Transverse colon (tissue), 4 donors: Measurements from ENCODE around the gene ZNF808. TPM values are rescaled to one million over a fixed set of nuclear protein-coding genes. Genes with fewer than 3 reads are reported as not detected.
"Not testable (repeated sequence)": the region's sequence is repeated elsewhere in the genome, so short reads cannot be mapped to it uniquely, and the experiment has no call there.

Experiments
- DNase-seq: peaks from one replicate; pipeline ENCODE4 v3.0.0-alpha.2; 2019
- H3K27ac ChIP-seq, 4 donors: fragments of 200-600 bp; sonication (generic); 2 replicates each; pipeline ENCODE4 v1.5.1; 2016 to 2018; ENCODE audit warnings: inconsistent platforms in 4 of 4
- H3K27me3 ChIP-seq: fragments of 200-600 bp; sonication (generic); 2 replicates; pipeline ENCODE4 v1.5.1; 2017; ENCODE audit warnings: inconsistent platforms
- H3K36me3 ChIP-seq, 4 donors: fragments of 200-600 bp; sonication (generic); 2 replicates each; pipeline ENCODE4 v1.5.1; 2017 to 2019; ENCODE audit warnings: inconsistent platforms in 4 of 4
- H3K4me1 ChIP-seq, 4 donors: fragments of 200-600 bp; sonication (generic); 2 replicates each; pipeline ENCODE4 v1.5.1; 2017 to 2020; ENCODE audit warnings: inconsistent platforms in 4 of 4
- H3K4me3 ChIP-seq, 4 donors: fragments of 200-600 bp; sonication (generic); 1 replicate in 1 of 4; 2 replicates in 3 of 4; pipeline versions ENCODE4 v1.5.1 to v1.6.1; 2017 to 2019; ENCODE audit warnings: inconsistent platforms in 4 of 4
- H3K9me3 ChIP-seq, 2 donors: fragments of 200-600 bp; sonication (generic); 2 replicates each; pipeline ENCODE4 v1.5.1; 2017 to 2019; ENCODE audit warnings: inconsistent platforms in 2 of 2
- CTCF ChIP-seq, 5 experiments: fragments of 200-600 bp in 3 of 5; fragments of 450-650 bp in 2 of 5; sonication (generic) in 3 of 5; IDR thresholded peaks; 1 replicate in 2 of 5; 2 replicates in 3 of 5; pipeline ENCODE4 v1.5.1; 2016 to 2017; ENCODE audit warnings: antibody characterized with exemption in 5 of 5, inconsistent platforms in 3 of 5, mild to moderate bottlenecking in 2 of 5, moderate library complexity in 1 of 5
- EP300 ChIP-seq: sonication (generic); formaldehyde crosslinking; IDR thresholded peaks from one replicate; pipeline ENCODE4 v1.6.1; 2017; ENCODE audit warnings: antibody characterized with exemption, low read depth
- POLR2A ChIP-seq: fragments of 450-650 bp; IDR thresholded peaks from one replicate; pipeline ENCODE4 v1.6.1; 2016; ENCODE audit warnings: antibody characterized with exemption, mild to moderate bottlenecking, moderate library complexity
- POLR2AphosphoS5 ChIP-seq, 3 donors: sonication (generic); formaldehyde crosslinking; IDR thresholded peaks; one replicate each; pipeline ENCODE4 v1.6.1; 2016; ENCODE audit warnings: antibody characterized with exemption in 3 of 3
- WGBS, 2 donors: methylation state at CpG; one replicate each; pipeline ENCODE4 v1.1.5; 2018; ENCODE audit warnings: low coverage in 1 of 2; 5-methylcytosine and 5-hydroxymethylcytosine counted together
- in situ Hi-C, 4 donors: fragments of 200-750 bp; cut with MboI; loops; one replicate each; pipeline versions ENCODE4 v1.15.0 to v1.15.1; 2017; ENCODE audit warnings: low sequenced_read_pairs in 3 of 4, low pct_ligation_motif_present in 1 of 4, low pct_unique_long_range_greater_than_20kb in 1 of 4
- intact Hi-C: fragments of 100-400 bp; cut with DNase I; formaldehyde crosslinking; loops from one replicate; pipeline ENCODE4 v1.15.1; 2023; ENCODE audit warnings: low total_unique reads
- total RNA-seq, 4 donors: library from RNA; depleted of rRNA; stranded (reverse); fragments of >200 nt; gene quantifications; one replicate each; pipeline ENCODE4 v1.1.0, GENCODE V29; 2016

ZNF808 gene
- total RNA-seq, 4 donors from 2014 or later = 21.5 to 66.6 (median 36.8) TPM

DNA sequence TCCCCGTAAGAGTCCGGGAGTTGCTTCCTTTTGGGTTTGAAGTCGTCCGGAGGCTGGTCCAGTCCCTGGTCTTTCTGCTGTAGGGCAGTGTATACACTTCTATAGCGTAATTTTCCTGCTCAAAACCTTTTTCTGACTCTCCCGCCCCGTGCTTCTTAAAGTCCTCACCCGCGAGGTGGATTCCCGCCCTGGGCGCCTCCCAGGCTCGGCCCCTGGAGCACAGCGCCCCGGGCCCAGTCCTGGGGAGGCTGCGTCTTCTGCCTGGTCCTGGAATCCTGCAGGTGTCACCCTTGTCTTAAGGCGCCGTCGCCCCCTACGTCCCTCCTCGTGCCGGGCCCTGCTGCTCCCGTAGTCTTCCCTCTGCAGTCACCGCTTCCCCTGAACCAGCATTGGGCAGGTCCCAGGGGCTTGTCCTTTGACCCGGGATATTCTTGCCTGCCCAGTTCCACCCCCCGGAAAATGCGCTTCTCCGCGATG, 34.4 kb upstream of the ZNF808 start:
- no peak for DNase-seq
- Histone ChIP-seq H3K4me1 (no peaks in the 10 kb centered on the region), H3K27me3 (no peaks in the 10 kb centered on the region), H3K36me3 (no peaks in the 10 kb centered on the region), H3K27ac (no peak overlapping the region), H3K9me3 (peaks cover 41 to 54% of the 10 kb centered on the region in 2 donors), H3K4me3 (no peak overlapping the region)
- intact Hi-C loops (no loop called here), in situ Hi-C loops (no loop called here)
- WGBS, 2 donors = 46% methylated on average over 28 of the region's 28 CpGs; no CpG with 5 or more reads in 1 of the 2 donors
- TF ChIP-seq CTCF (IDR thresholded peaks at IDR 0.05) = no peak
- no peak for TF ChIP-seq POLR2A
- TF ChIP-seq EP300 = no peak
- no peak for TF ChIP-seq POLR2AphosphoS5 (IDR thresholded peaks at IDR 0.05)

- Histone ChIP-seq H3K4me1 (no peaks in the 10 kb centered on the region), H3K4me3 (no peak overlapping the region), H3K36me3 (no peaks in the 10 kb centered on the region), H3K9me3 (peaks cover 30 to 40% of the 10 kb centered on the region in 2 donors), H3K27ac (no peak overlapping the region), H3K27me3 (no peaks in the 10 kb centered on the region)
- intact Hi-C loops (no loop called here), in situ Hi-C loops (no loop called here)
- WGBS, 2 donors = 74 to 87% methylated on average over 3 of the region's 3 CpGs
- DNase-seq = no peak
- no peak for TF ChIP-seq POLR2AphosphoS5 (IDR thresholded peaks at IDR 0.05)
- TF ChIP-seq CTCF (IDR thresholded peaks at IDR 0.05) = no peak
- TF ChIP-seq POLR2A = no peak
- no peak for TF ChIP-seq EP300
Measured at GRCh38 chr19:52494518-52494917, 33.0 kb upstream of the ZNF808 start.

DNA sequence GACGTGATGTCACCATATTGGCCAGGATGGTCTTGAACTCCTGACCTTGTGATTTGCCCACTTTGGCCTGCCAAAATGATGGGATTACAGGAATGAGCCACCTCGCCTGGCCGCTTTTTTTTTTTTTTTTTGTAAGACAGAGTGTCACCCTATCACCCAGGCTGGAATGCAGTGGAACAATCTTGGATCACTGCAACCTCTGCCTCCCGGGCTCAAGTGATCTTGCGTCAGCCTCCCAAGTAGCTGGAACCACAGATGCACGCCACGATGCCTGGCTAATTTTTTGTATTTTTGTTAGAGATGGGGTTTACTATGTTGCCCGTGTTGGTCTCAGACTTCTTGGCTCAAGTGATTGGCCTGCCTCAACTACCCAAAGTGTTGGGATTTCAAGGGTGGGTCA, 28.9 kb upstream of the ZNF808 start:
- TF ChIP-seq POLR2A (no peak), CTCF (IDR thresholded peaks at IDR 0.05) (no peak), POLR2AphosphoS5 (IDR thresholded peaks at IDR 0.05) (no peak), EP300 (no peak)
- in situ Hi-C loops (no loop called here), intact Hi-C loops (no loop called here)
- H3K4me1 ChIP-seq = no peaks in the 10 kb centered on the region
- no peak overlapping the region for H3K4me3 ChIP-seq
- no peaks in the 10 kb centered on the region for H3K27me3 ChIP-seq
- H3K27ac ChIP-seq = no peak overlapping the region
- no peak for DNase-seq
- 92 to 95% methylated on average over 2 to 8 of the region's 8 CpGs for WGBS, 2 donors
- H3K9me3 ChIP-seq = peaks cover 14 to 20% of the 10 kb centered on the region in 2 donors
- H3K36me3 ChIP-seq = no peaks in the 10 kb centered on the region

GRCh38 chr19:52500474-52500873, 27.0 kb upstream of the ZNF808 start:
- in situ Hi-C loops, H3K27me3 ChIP-seq, H3K4me3 ChIP-seq, H3K27ac ChIP-seq, H3K36me3 ChIP-seq, H3K4me1 ChIP-seq, intact Hi-C loops, DNase-seq, H3K9me3 ChIP-seq: not testable (repeated sequence)
- 41% methylated on average over 3 of the region's 3 CpGs; no CpG with 5 or more reads in 1 of the 2 donors for WGBS, 2 donors

- H3K27ac ChIP-seq, H3K4me3 ChIP-seq, in situ Hi-C loops, intact Hi-C loops, DNase-seq, H3K9me3 ChIP-seq, H3K27me3 ChIP-seq, H3K36me3 ChIP-seq, H3K4me1 ChIP-seq: not testable (repeated sequence)
- 86% methylated on average over 12 of the region's 12 CpGs; no CpG with 5 or more reads in 1 of the 2 donors for WGBS, 2 donors
Measured at GRCh38 chr19:52500991-52501390, 26.5 kb upstream of the ZNF808 start.
